ENCODE measurements around the gene ETV6. TPM values are rescaled to one million over a fixed set of nuclear protein-coding genes. Genes with fewer than 3 reads are reported as not detected.

Gene ETV6
- total RNA-seq, 1 donor from 2014 or later, result 33.4 TPM

GRCh38 chr12:11893998-11894397 lies 244.5 kb downstream of the ETV6 start:
- Mint-ChIP-seq H3K27me3 (ENCODE audit: low read depth) (no peaks in the 10 kb centered on the region), H3K27ac (ENCODE audit: unreplicated experiment) (no peak overlapping the region), H3K4me3 (ENCODE audit: unreplicated experiment) (no peak overlapping the region), H3K36me3 (ENCODE audit: low read depth) (peaks cover 24% of the 10 kb centered on the region), H3K9me3 (ENCODE audit: low read depth) (no peaks in the 10 kb centered on the region), H3K4me1 (ENCODE audit: low read depth) (peaks cover 21% of the 10 kb centered on the region)
- no peak for TF ChIP-seq CTCF (IDR thresholded peaks at IDR 0.05)
- DNase-seq (ENCODE audit: low spot score), result no peak

- H3K9me3 Mint-ChIP-seq (ENCODE audit: low read depth), result no peaks in the 10 kb centered on the region
- H3K4me3 Mint-ChIP-seq (ENCODE audit: unreplicated experiment), result no peak overlapping the region
- no peak for TF ChIP-seq CTCF (IDR thresholded peaks at IDR 0.05)
- H3K27me3 Mint-ChIP-seq (ENCODE audit: low read depth), result no peaks in the 10 kb centered on the region
- no peak for DNase-seq (ENCODE audit: low spot score)
- H3K27ac Mint-ChIP-seq (ENCODE audit: unreplicated experiment), result no peak overlapping the region
- peaks cover 16% of the 10 kb centered on the region for H3K36me3 Mint-ChIP-seq (ENCODE audit: low read depth)
- peaks cover 21% of the 10 kb centered on the region for H3K4me1 Mint-ChIP-seq (ENCODE audit: low read depth)
Observed at GRCh38 chr12:11894890-11895289, 245.4 kb downstream of the ETV6 start.

GRCh38 chr12:11895421-11896078 lies 246.1 kb downstream of the ETV6 start:
- no peak for TF ChIP-seq CTCF (IDR thresholded peaks at IDR 0.05)
- no peak overlapping the region for H3K27ac Mint-ChIP-seq (ENCODE audit: unreplicated experiment)
- H3K4me1 Mint-ChIP-seq (ENCODE audit: low read depth), result peaks cover 21% of the 10 kb centered on the region
- no peak for DNase-seq (ENCODE audit: low spot score)
- H3K9me3 Mint-ChIP-seq (ENCODE audit: low read depth), result no peaks in the 10 kb centered on the region
- peaks cover 15% of the 10 kb centered on the region for H3K36me3 Mint-ChIP-seq (ENCODE audit: low read depth)
- H3K4me3 Mint-ChIP-seq (ENCODE audit: unreplicated experiment), result no peak overlapping the region
- H3K27me3 Mint-ChIP-seq (ENCODE audit: low read depth), result no peaks in the 10 kb centered on the region

- Mint-ChIP-seq H3K4me1 (ENCODE audit: low read depth) (peaks cover 23% of the 10 kb centered on the region), H3K27ac (ENCODE audit: unreplicated experiment) (no peak overlapping the region), H3K27me3 (ENCODE audit: low read depth) (no peaks in the 10 kb centered on the region), H3K36me3 (ENCODE audit: low read depth) (peaks cover 10% of the 10 kb centered on the region), H3K9me3 (ENCODE audit: low read depth) (no peaks in the 10 kb centered on the region), H3K4me3 (ENCODE audit: unreplicated experiment) (no peak overlapping the region)
- no peak for TF ChIP-seq CTCF (IDR thresholded peaks at IDR 0.05)
- no peak for DNase-seq (ENCODE audit: low spot score)
Observed at GRCh38 chr12:11896417-11896929, 247.0 kb downstream of the ETV6 start.

- DNase-seq (ENCODE audit: low spot score), result no peak
- peaks cover 7% of the 10 kb centered on the region for H3K36me3 Mint-ChIP-seq (ENCODE audit: low read depth)
- no peak for TF ChIP-seq CTCF (IDR thresholded peaks at IDR 0.05)
- H3K4me3 Mint-ChIP-seq (ENCODE audit: unreplicated experiment), result no peak overlapping the region
- H3K4me1 Mint-ChIP-seq (ENCODE audit: low read depth), result peaks cover 8% of the 10 kb centered on the region
- no peaks in the 10 kb centered on the region for H3K9me3 Mint-ChIP-seq (ENCODE audit: low read depth)
- H3K27me3 Mint-ChIP-seq (ENCODE audit: low read depth), result no peaks in the 10 kb centered on the region
- no peak overlapping the region for H3K27ac Mint-ChIP-seq (ENCODE audit: unreplicated experiment)
Observed at GRCh38 chr12:11897923-11898322, 248.4 kb downstream of the ETV6 start.
